ENCODE results near the gene C5orf46.
"Not testable (repeated sequence)": the region's sequence is repeated elsewhere in the genome, so short reads cannot be mapped to it uniquely, and the experiment has no call there.

C5orf46 gene

DNA sequence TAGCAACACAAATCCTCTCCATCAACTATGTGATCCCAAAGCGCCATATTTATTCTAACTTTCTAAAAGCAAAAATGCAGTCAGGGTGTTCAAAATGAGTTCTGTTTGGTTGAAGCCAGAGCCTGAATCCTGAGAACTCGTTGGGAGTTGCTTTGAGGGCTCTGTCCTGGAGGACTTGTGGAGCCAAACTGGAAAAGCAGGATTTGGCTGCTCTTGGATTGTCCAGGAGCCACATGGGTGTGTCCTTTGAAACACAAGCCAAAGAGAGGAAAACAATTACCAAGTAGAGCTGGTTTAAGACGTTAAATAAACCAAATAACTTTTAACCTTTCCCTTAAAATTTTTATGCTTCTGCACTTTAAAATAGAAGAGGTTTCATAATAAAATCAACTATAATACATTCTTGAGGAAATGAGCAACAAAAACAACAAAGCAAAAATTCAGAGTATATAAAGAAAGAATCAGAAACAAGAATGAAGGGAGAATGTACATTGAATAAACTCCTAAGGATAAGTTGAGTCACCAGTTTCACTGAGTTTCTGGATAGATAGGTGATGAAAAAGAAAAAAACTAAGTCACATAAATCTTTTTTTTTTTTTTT lies 13.5 kb downstream of the C5orf46 start:
- FAIRE-seq = no peak

DNA sequence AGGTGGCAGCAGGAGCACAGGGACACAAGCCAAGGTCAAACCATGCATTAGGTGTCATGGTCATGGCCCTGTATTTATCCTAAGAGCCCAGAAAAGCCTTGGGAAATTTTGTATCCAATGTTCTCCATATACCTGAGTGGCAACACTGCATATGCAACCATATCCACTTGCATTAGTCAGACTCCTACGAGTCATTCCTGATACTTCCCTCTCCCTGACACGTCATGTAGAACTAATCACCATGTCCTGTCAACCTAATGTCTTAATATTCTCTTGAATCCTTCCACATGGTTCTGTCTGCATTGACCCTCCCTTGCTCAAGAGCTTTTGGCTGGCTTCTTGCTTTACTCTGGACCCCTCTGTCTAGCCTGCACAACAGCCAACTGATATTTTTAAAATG lies 18.4 kb downstream of the C5orf46 start:
- no peak for FAIRE-seq

DNA sequence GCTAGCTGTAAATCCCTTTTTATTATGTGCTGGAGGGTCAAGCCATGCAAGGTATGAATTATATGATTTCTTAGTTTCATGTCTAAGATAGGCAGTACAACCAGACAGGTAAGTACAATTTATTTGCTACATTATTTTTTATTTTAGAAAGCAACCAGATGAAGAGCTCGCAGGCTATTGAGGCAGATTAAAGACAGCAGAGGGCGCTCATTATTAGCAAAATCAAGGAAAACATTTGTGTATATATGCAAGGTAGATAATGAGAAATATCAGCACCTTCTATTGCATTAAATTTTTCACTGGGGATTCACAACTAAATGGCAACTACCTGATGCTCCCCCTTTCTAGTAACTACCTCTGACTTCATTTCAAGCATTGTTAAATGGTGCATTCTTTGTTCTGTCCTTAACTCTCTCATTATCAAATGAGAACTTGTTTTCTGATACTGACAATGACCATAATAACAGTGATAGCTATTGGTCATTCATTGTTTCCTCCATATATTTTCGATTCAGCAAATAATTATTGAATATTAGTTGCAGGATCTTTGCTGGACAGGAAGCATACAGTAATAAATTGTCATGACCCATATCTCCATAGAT lies 19.2 kb downstream of the C5orf46 start:
- no peak for FAIRE-seq

DNA sequence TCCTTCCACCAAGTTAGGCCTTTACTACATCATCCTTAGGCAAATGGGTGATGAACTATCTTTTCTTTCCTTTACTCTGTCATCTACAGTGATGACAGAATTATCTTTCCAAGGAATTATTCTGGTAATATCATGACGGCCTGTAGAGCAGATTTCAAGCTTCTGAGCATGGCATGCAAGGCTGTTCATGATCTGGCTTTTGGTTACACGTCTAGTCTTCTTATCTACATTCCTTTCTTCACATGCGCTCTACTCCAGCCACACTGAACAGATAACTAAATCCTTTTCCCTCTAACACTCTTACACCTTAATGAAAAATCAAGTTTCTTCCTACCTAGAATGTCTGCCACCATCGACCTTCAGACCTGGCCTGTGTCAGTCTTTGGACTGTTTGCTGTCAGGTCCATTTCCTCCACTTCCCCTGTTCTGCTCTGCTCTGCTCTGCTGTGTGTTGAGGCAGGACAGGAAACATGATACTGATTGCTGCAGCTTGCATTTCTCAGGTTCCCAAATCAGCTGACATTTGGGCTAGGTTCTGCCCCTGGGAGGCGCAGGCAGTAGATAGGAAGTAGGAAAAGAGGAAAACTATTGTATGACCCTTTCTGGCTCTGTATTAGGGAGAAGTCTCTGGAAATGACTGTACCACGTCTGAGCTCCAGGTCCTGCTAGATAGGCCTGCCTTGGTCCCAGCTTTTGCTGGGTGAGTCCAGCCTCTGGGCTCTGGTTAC lies 23.6 kb downstream of the C5orf46 start:
- no peak for FAIRE-seq

DNA sequence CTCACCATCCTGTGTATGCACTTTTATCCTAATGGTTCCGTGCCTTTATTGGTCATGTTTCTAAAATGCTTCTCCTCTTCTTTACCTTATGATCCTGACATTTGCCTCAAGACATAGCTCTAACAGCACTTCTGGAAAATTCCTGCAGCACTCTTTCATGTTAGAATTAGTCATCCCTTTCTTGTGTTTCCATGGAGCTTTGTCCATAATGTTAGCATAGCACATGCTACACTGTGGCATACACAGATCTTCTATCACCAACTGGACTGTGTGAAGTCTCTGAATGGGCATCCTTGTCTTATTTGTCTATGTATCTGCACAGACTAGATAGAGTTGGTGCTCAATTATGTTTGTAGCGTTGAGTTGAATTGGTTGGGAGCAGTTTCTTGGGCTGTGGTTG lies 25.9 kb downstream of the C5orf46 start:
- no peak for FAIRE-seq

DNA sequence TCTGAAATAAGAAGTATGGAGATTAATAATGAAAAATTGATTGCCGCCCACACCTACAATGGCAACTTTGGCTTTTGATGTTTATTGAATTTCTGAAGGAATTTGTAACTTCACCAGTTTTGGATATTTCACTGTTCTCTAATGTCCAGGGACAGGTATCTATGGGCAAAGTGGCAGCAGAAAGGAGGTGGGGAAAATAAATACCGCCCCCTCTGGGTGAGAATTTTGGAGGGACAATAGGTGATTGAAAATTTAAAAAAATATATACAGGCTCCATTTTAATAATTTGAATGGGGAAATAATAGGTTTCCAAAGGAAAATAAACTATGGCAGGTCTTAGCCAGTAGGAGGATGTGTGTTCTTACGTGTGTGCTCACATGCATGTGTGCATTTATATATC lies 26.6 kb downstream of the C5orf46 start:
- FAIRE-seq = no peak

DNA sequence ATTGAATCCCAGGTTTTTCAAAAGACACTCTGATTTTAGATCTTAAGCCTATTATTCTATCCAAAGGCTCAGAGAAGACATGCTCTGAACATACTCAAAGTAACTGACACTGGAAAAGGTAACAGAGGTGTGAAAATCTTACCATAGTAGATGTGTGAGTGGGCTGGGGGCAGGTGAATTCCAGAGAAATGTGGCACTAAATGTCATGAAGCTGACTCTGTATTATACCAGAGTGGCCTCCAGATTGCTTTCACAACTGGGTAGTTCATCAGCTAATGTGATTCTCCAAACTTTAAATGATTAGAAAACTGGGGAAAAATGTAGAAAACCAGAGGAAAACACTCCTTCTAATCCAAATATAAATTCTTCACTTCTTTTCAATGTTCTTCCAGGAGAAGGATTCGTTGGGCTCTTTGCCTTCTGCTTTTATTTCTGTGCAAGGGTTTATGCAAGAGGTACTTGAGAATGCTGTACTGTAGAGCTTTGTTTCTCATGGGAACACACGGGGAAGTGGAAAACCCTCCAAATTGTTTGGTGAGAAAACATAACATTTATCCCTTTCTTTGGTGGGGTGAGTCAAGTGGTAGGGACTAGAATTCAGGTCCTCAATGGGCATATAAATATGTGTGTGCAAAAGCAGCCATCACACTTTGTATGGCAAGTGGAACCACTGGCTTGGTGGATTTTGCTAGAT lies 28.1 kb downstream of the C5orf46 start, which contains the start of gene SCGB3A2:
SCGB3A2 (plus strand) TSS at position 646 of the 694 bp plus-strand sequence. CDS start 93 bp downstream, outside the sequence.
- no peak for FAIRE-seq

DNA sequence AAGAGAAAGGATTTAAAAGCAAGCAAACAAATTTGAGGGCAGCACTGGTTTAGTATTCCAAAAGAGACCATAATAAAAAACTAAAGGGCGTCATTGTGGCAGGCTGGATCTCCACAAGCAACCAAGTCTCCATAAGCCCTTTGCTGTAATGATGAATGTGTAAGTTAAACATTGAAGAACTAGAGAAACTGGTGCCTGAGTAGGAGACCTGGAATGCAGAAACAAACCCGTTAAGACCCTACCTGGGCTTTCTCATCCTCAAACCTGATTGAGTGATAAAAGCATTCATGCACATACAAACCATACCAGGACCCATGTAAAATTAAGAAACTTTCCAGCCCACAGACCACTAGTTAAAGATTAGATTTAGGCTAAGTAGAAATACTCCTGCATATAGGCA lies 29.7 kb downstream of the C5orf46 start:
- no peak for FAIRE-seq

DNA sequence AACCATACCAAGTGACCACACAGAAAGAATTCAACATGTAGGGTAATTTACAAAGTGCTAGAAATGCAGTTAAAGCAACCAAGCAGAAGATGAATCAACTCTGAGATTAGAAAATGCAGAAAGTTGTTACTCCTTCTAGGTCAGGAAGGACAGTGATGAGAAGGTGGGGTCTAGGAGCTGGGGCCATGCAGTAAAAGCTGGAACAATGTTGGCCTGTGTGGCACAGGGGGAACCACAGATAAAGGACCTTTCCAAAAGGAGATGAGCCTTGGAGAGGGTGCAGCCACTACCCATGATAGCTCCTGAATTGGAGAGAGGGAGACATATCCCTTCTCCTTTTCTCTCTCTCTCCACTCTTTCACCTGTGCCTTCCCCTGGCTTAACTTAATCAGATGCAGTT lies 30.2 kb downstream of the C5orf46 start:
- no peak for FAIRE-seq

DNA sequence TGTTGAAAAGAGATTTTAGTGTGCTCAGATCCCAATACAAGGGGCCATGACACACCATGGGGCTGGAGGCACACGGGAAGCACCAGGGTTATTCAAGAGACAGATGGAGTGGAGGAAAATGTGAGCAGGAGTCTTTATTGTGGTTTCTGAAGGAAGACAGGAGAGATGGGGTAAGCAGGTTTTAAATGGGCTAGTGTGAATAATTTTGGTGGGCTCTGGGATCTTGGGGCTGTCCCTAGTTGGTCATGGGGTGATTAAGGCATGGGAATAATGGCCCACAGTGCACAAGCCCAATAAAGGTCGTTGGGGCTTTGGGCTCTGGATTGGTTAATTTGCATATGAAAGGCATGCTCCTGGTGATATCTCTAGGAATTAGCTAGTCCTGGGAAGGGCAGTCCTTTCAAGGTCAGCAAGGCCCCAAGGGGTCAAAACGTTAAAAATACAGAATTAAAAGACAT lies 31.4 kb downstream of the C5orf46 start:
- FAIRE-seq = no peak

DNA sequence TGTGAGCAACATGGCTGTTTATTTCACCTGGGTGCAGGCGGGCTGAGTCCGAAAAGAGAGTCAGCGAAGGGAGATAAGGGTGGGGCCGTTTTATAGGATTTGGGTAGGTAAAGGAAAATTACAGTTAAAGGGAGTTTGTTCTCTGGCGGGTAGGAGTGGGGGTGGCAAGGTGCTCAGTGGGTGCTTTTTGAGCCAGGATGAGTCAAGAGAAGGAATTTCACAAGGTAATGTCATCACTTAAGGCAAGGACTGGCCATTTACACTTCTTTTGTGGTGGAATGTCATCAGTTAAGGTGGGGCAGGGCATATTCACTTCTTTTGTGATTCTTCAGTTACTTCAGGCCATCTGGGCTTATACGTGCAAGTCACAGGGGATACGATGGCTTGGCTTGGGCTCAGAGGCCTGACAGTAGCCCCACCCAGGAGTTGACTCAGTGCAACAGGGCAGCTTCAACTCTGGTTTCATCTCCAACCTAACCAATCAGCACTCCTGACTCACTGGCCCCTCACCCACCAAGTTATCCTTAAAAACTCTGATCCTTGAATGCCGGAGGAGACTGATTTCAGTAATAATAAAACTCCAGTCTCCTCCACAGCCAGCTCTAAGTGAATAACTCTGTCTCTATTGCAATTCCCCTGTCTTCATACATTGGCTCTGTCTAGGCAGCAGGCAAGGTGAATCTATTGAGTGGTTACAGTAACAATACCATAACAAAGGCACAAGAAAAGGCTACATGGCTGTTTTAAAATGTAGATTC lies 32.0 kb downstream of the C5orf46 start:
- FAIRE-seq = not testable (repeated sequence)

DNA sequence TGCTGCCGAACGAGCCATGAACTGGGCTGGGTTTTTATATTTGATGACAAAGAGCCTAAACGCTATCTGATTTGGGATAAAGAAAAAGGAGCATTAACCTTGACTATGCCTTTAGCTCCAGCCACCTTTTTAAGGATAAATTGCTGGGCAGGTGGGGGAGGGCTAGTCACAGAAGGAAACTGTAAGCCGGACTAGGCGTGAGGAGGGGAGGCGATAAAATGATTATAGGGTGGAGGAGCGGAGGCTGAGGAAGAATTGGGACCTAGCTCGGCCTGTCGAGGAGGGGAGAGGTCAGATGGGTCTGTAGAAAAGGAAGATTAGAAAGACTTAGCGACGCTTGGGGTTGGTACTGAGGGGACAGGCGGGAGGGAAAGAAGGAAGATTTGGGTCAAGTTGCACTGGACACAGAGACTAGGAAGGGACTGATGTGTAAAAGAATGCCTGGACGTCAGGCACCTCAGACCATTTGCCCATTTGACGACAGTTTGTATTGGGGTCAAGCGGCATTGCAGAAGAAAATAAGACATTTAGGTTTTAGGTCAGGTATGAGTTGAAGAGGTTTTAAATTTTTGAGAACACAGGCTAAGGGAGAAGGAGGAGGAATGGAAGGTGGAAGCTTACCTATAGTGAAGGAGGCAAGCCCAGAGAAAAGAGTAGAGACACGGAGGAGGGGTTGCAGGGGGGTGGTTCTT lies 33.4 kb downstream of the C5orf46 start:
- FAIRE-seq = not testable (repeated sequence)

DNA sequence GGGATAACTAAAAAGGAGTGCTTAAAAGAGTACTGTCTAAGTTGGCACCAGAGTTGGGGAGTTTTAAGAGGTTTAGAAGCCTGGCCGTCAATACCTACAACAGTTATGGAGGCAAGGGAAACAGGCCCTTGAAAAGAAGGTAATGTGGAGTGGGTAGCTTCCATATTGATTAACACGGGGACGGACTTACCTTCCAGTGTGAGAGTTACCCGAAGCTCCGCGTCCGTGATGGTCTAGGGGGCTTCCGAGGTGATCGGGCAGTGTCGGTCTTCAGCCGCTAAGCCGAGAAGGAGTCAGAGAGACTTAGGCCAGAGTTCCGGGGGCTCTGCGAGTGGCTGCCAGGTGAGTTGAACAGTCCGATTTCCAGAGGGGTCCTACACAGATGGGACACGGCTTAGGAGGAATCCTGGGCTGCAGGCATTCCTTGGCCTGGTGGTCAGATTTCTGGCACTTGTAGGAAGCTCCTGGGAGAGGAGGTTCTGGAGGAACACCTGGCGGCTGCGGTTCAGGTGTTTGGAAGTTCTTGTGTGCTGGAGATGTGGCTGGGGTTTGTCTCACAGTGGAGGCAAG lies 34.3 kb downstream of the C5orf46 start:
- FAIRE-seq = not testable (repeated sequence)

DNA sequence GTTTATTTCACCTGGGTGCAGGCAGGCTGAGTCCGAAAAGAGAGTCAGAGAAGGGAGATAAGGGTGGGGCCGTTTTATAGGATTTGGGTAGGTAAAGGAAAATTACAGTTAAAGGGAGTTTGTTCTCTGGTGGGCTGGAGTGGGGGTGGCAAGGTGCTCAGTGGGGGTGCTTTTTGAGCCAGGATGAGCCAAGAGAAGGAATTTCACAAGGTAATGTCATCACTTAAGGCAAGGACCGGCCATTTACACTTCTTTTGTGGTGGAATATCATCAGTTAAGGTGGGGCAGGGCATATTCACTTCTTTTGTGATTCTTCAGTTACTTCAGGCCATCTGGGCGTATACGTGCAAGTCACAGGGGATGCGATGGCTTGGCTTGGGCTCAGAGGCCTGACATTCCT lies 36.4 kb downstream of the C5orf46 start:
- FAIRE-seq = not testable (repeated sequence)

DNA sequence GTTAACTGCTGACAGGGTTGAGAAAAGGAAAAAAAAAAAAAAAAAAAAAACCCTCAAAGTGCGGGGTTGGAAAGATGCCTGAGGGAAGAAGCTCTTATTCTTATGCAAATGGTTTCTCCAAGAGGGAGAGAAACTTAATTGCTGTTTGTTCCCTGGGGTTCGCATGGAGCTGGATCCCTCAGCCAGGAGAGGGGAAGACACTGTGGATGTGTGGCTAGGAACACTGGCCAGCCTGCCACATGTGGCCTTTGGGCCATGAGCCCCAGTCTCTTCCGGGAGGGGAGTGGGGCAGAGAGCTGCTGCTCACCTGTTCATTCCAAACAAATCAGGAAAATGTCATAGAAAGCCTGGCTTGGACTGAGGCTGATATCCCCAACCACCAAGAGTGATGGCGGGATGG lies 37.2 kb downstream of the C5orf46 start:
- FAIRE-seq = no peak

DNA sequence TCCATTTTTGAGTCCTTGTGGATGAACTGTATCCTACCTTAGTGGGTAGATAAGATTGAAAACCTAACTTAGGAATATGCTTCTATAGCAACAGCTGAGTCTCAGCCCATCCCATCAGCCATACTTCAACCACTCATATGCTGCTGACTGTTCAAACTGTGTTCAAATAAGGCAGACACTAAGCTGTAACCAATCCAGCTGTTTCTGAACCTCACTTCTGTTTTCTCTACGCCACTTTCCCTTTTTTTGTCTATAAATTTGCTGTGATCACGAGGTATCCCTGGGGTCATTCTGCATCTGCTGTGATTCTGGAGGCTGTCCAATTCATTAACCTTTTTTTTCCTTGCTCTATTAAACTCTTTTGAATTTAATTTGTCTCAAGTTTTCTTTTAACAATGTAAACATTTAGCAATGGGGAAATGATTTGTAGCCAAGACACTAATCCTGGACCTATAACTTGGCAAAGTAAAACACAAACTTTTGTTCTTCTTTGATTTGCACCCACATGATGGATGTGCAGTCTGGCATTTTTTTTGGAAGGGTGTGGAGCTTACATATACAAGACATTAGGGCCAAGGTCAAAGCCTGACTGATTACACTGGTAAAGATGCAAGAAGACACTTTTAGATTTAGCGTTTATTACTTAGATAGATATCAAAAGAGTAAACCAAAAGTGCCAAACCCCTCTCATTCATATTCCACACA lies 42.7 kb downstream of the C5orf46 start:
- FAIRE-seq = no peak

DNA sequence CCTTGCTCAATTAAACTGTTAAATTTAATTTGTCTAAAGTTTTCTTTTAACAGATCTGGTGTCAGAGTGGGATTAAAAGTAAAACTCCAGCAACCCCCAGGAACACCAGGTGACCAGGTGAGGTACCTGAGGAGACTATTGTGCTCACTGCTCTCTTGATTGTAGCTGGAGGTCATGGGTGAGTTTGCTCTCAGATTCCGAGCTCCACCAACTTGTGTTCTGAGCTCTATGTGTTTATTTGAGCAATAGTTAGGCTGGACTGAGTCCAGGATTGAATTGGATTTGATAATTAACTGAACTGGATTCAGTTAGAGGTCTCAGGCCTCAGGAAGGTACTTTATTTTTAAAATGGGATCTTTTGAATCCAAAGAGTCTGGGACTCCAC lies 45.7 kb downstream of the C5orf46 start:
- no peak for FAIRE-seq

DNA sequence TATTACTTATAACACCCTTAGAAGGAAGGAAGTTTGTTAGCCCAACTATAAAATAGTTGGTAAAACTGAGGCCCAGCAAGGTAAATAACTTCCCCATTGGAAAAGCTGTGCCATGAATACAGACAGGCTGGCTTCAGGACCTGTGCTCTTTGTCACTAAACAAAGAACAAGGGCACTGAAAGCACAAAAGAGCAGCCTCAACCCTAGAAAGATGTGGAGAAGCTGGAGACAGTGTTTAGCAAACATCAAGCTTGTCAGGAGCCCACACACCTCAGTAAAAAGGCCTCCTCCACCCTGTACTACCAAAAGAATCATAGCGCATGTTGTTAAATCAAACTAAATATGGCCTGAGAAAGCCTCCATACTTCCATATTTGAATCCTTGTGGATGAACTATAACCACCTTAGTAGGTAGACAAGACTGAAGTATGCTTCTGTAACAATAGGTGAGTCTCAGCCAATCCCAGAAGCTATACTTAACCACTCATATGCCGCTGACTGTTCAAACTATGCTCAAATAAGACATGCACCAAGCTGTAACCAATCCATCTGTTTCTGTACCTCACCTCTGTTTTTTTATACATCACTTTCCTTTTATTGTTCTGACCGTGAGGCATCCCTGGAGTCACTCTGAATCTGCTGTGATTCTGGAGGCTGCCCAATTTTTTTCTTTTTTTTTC lies 46.2 kb downstream of the C5orf46 start:
- FAIRE-seq = no peak

DNA sequence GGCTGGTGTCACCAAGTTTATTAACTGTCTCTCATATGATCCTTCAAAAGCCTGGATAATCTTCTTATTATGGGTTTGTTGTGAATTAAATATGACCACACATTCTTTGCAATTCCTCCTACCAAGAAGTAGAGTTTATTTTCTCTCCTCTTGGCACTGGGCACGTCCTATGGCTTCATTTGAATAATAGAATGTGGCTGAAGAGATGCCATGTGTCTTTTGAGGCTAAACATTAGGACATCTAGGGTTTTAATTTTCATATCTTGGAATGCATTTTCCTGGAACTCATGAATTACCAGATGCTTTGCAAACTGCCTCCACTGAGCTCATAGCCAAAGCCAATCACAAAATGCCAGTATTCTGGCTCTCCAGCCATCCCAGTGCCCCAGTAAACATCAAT lies 47.8 kb downstream of the C5orf46 start:
- no peak for FAIRE-seq

DNA sequence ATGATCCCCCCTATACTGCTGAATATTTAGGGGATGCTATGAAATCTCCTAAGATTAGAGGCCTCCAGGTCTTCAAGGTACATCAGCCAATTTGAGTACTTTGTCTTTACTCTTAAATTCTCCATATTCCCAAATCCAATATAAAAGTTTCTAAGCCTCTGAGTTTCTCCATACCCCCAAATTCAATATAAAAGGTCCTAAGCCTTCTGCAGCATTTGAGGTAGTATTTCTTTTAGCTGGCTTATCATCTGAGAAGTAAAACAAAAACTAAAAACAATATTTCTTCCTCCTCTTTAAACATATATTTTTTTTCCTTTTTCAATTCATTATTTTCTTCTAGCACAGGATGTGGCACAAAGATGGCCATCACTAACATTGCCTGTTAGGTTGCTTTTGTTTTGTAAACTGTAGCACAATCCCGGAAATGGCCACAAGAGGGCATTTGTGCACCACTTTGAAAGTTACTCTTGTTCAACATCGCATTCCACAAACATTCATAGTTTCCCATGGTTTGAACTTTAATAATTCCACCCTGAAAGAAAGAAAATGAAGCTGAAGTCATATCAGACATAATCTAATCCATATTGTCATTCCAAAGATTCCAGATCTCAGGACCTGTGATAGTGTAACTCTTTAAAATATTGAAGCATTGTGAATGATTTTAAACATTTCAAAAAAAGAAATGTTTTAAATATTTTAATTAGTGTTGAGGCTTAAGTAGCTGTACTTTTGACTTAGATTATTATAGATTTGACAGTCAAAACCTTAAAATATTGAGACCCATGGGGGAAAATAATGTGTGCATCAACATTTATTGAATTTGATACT lies 48.8 kb downstream of the C5orf46 start:
- FAIRE-seq = peak; percentile 69
